Hair follicle dermal papilla cell (primary cell): ENCODE measurements around the gene RPL37. TPM values are rescaled to one million over a fixed set of nuclear protein-coding genes. Genes with fewer than 3 reads are reported as not detected.

Experiments used
- small RNA-seq: library from RNA; depleted of rRNA; stranded (forward); fragments of <200 nt; gene quantifications from one replicate; pipeline ENCODE3, GENCODE V24; 2012
- total RNA-seq: library from RNA; depleted of rRNA; stranded (reverse); fragments of >200 nt; gene quantifications from 2 replicates; pipeline ENCODE4 v1.2.3, GENCODE V29; 2012

RPL37 gene
- total RNA-seq = 83.5 and 210 TPM in 2 replicates

DNA sequence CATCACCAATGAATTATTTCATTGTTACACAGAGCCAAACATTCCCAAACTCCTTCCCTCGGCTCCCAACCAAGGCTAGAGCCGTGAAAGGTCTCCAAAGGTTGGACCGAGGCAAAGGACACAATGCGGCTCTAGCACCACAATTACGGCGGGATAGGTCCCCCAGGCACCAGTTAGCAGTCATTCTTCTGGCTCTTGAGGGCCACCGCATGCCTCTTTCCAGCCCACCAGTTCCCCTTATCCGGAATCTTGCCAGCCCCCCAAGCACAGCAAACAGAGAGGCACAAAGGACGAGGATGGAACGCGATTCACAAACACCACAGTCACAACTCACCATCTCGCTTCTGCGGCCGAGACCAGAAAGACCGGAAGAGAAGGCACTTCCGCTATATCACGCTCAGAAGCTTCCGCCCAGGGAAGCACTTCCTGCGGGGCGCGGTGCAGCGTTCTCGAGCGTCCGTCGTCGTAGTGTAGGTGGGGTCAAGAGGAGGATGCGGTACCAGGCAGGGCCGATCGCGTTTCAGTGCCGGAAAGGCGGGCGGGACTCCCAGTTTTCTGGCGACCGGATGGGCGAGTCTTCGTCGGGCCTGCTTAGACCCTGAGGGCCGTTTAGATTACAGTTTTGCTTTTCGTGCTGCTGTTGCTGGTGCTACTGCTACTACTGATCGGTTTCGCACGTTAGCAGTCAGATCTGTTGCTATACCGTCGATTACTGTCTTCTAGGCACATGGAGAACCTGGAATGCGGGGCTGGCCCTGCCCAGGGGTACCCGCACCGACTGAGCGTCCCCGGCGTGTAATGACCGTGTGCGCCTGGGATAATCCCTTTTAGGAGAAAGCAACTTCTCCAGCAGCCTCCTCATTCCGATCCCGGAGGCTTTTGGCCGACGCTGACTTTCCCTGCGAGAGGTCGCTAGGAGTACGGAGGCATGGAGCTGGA, at the start of gene RPL37:
RPL37 (minus strand) TSS at position 374 of the 939 bp plus-strand sequence; CDS start at position 337, 37 bp downstream.

DNA sequence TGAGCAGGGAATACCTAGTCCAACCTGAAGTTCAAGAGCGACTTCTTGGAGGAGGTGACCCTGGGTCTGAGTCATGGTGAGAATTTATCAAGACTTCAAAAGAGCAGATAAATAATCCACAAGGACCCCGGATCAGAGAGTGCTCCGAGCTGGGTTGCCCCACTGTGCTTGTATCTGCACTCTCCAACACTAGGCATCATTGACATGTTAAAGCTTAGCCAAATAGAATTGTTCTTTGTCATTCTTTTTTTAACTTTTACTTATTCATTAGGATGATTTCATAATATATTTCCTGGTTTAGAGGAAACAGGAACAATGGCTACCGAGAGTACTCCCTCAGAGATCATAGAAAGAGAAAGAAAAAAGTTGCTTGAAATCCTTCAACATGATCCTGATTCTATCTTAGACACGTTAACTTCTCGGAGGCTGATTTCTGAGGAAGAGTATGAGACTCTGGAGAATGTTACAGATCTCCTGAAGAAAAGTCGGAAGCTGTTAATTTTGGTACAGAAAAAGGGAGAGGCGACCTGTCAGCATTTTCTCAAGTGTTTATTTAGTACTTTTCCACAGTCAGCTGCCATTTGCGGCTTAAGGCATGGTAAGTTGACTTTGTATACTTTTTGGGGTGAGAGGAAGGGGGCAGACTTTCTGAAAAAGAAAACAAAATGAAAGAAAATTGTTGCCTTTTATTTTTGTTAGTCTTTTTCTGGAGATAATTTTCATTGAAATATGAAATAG, 6.2 kb upstream of the RPL37 start, which contains the start of gene CARD6:
CARD6 (plus strand) TSS at position 300 of the 738 bp plus-strand sequence; CDS start at position 316, 16 bp downstream.

DNA sequence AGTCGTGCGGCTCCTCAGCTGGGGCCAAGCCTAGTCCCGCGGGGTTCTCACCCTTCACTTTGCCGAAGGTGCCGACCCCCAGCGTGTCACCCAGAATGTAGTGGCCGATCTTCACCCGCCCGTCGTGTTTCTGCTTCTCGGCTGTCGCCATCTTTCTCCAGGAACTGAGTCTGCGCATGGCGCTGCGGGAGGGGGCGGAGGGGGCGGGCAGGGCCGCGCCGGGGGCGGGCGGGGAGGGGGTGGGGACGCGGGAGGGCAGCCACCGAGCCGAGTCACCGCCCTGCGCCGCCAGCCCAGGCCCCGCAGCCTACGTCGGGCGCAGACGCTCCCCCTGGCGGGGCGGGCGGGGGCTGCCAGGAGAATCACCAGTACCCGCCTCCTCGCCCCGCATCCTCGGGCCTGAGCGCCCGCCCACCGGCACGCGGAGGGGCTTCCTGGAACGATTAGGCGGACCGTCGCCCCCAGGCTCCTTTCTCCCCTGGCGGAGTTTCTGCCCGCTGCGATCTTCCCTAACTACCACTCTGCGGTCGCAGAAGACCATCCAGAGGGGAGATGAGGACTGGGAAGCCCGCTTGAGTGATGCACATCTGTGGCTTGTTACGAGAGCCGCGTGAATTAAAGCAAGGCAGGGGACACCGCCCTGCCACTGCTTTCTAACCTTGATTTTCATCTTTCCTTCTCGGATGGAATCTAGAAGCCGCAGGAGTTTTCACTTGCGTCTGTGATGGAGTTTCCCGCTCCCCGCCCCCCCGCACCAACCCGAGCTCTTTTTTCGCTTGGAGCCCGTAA, 36.8 kb downstream of the RPL37 start, which contains the start of gene PRKAA1:
PRKAA1 (minus strand) TSS at position 363 of the 789 bp plus-strand sequence; CDS start at position 178, 185 bp downstream.

Small RNA genes within 50 kb of the gene (small RNA-seq; reads per million reads assigned to genes)
- not detected for gene RF00191
- 15.8 reads per million, percentile 94 among the genes with 10 or more reads in this experiment for gene SNORD72

Other genes starting within 250 kb of the RPL37 start
- 16.4 and 29.9 TPM in 2 replicates for gene PTGER4, start 155.3 kb downstream of the RPL37 start, total RNA-seq
- 10.4 and 13.1 TPM in 2 replicates for gene TTC33, start 79.3 kb downstream of the RPL37 start, total RNA-seq
- 106 and 118 TPM in 2 replicates for gene PRKAA1, start 36.8 kb downstream of the RPL37 start, total RNA-seq
- 14.6 and 18.0 TPM in 2 replicates for gene CARD6, start 6.1 kb upstream of the RPL37 start, total RNA-seq
- not detected in 2 replicates for gene C7, start 74.3 kb upstream of the RPL37 start, total RNA-seq
- gene MROH2B, start 236.1 kb upstream of the RPL37 start, total RNA-seq = not detected in 2 replicates